Prostate gland (tissue), 2 donors: ENCODE data around the gene FIGN. TPM values are rescaled to one million over a fixed set of nuclear protein-coding genes. Genes with fewer than 3 reads are reported as not detected.

Experiments
- DNase-seq: peaks from one replicate; pipeline ENCODE4 v3.0.0-alpha.2; 2019; ENCODE audit warnings: low spot score
- H3K27ac ChIP-seq, 2 donors: fragments of 200-600 bp; sonication (generic); 2 replicates each; pipeline ENCODE4 v1.5.1; 2017 to 2019
- H3K27me3 ChIP-seq: fragments of 200-600 bp; sonication (generic); replicated peaks from 2 replicates; pipeline ENCODE4 v1.5.1; 2019; ENCODE audit not compliant: insufficient read depth
- H3K36me3 ChIP-seq, 2 donors: fragments of 200-600 bp; sonication (generic); 1 replicate in 1 of 2; 2 replicates in 1 of 2; pipeline versions ENCODE4 v1.5.1 to v1.8.1; 2017 to 2019
- H3K4me1 ChIP-seq: fragments of 200-600 bp; sonication (generic); replicated peaks from 2 replicates; pipeline ENCODE4 v1.5.1; 2019
- H3K4me3 ChIP-seq, 2 donors: fragments of 200-600 bp; sonication (generic); 2 replicates each; pipeline ENCODE4 v1.5.1; 2017 to 2019
- H3K9me3 ChIP-seq: fragments of 200-600 bp; sonication (generic); 2 replicates; pipeline ENCODE4 v1.5.1; 2017
- CTCF ChIP-seq, 4 experiments: fragments of 200-600 bp in 2 of 4; fragments of 450-650 bp in 2 of 4; sonication (generic) in 2 of 4; IDR thresholded peaks; 1 replicate in 3 of 4; 2 replicates in 1 of 4; pipeline ENCODE4 v1.5.1; 2016 to 2019; ENCODE audit warnings: antibody characterized with exemption in 4 of 4, mild to moderate bottlenecking in 2 of 4, moderate library complexity in 2 of 4
- POLR2A ChIP-seq: fragments of 450-650 bp; IDR thresholded peaks from one replicate; pipeline ENCODE4 v1.6.1; 2016; ENCODE audit warnings: antibody characterized with exemption, mild to moderate bottlenecking
- POLR2AphosphoS5 ChIP-seq: sonication (generic); formaldehyde crosslinking; IDR thresholded peaks from one replicate; pipeline ENCODE4 v1.6.1; 2017; ENCODE audit warnings: antibody characterized with exemption
- WGBS: methylation state at CpG from one replicate; pipeline ENCODE4 v1.1.5; 2018; 5-methylcytosine and 5-hydroxymethylcytosine counted together
- intact Hi-C: fragments of 100-400 bp; cut with DNase I; formaldehyde crosslinking; loops from one replicate; pipeline ENCODE4 v1.14.2; 2022
- total RNA-seq, 2 donors: library from RNA; depleted of rRNA; stranded (reverse); fragments of >200 nt; gene quantifications; one replicate each; pipeline ENCODE4 v1.1.0, GENCODE V29; 2016

FIGN gene
- total RNA-seq, 2 donors from 2014 or later: 3.6 to 4.3 TPM

- H3K36me3 ChIP-seq: no peaks in the 10 kb centered on the region
- no peaks in the 10 kb centered on the region for H3K4me1 ChIP-seq
- peak overlapping the region; percentile 65 to 74 for H3K4me3 ChIP-seq
- no peaks in the 10 kb centered on the region for H3K27me3 ChIP-seq
- 4% methylated on average over 16 of the region's 16 CpGs for WGBS
- TF ChIP-seq CTCF (IDR thresholded peaks at IDR 0.05) (no peak), POLR2A (no peak)
- peak overlapping the region; percentile 89 to 90 for H3K27ac ChIP-seq
- H3K9me3 ChIP-seq: no peaks in the 10 kb centered on the region
- DNase-seq: no peak
- intact Hi-C loops: no loop called here
Observed at GRCh38 chr2:163734881-163735684, 725 bp downstream of the FIGN start.

- Histone ChIP-seq H3K9me3 (no peaks in the 10 kb centered on the region), H3K27ac (peak overlapping the region; percentile 89 to 90), H3K36me3 (no peaks in the 10 kb centered on the region), H3K4me3 (peak overlapping the region; percentile 65 to 74), H3K27me3 (no peaks in the 10 kb centered on the region), H3K4me1 (no peaks in the 10 kb centered on the region)
- no peak for DNase-seq
- WGBS: 77% methylated on average over 2 of the region's 2 CpGs
- intact Hi-C loops: no loop called here
- TF ChIP-seq POLR2AphosphoS5 (no peak), CTCF (IDR thresholded peaks at IDR 0.05) (no peak), POLR2A (no peak)
Observed at GRCh38 chr2:163734401-163734800, 1.4 kb downstream of the FIGN start.

- 73% methylated on average over 5 of the region's 5 CpGs for WGBS
- no peaks in the 10 kb centered on the region for H3K27me3 ChIP-seq
- intact Hi-C loops: no loop called here
- no peaks in the 10 kb centered on the region for H3K9me3 ChIP-seq
- H3K4me3 ChIP-seq: no peak overlapping the region
- H3K4me1 ChIP-seq: no peaks in the 10 kb centered on the region
- H3K36me3 ChIP-seq: no peaks in the 10 kb centered on the region
- no peak for DNase-seq
- peak overlapping the region; percentile 8 to 24 for H3K27ac ChIP-seq
- no peak for TF ChIP-seq POLR2A
Observed at GRCh38 chr2:163733956-163734355, 1.9 kb downstream of the FIGN start.

- WGBS: 67% methylated on average over 15 of the region's 15 CpGs
- no peak for TF ChIP-seq POLR2A
- no peak for TF ChIP-seq POLR2AphosphoS5
- no peak for TF ChIP-seq CTCF (IDR thresholded peaks at IDR 0.05)
- Histone ChIP-seq H3K4me1 (no peaks in the 10 kb centered on the region), H3K36me3 (no peaks in the 10 kb centered on the region), H3K27me3 (no peaks in the 10 kb centered on the region), H3K9me3 (no peaks in the 10 kb centered on the region), H3K27ac (peak overlapping the region; percentile 8 to 24), H3K4me3 (no peak overlapping the region)
- intact Hi-C loops: no loop called here
- no peak for DNase-seq
Observed at GRCh38 chr2:163733301-163733938, 2.4 kb downstream of the FIGN start.

- no peaks in the 10 kb centered on the region for H3K4me1 ChIP-seq
- 51% methylated on average over 4 of the region's 4 CpGs for WGBS
- DNase-seq: no peak
- peak overlapping the region in 1 of 2 donors; percentile 24 for H3K27ac ChIP-seq
- H3K4me3 ChIP-seq: no peak overlapping the region
- H3K27me3 ChIP-seq: no peaks in the 10 kb centered on the region
- H3K9me3 ChIP-seq: no peaks in the 10 kb centered on the region
- no peaks in the 10 kb centered on the region for H3K36me3 ChIP-seq
- TF ChIP-seq POLR2A (no peak), CTCF (IDR thresholded peaks at IDR 0.05) (no peak), POLR2AphosphoS5 (no peak)
- intact Hi-C loops: no loop called here
Observed at GRCh38 chr2:163732727-163733126, 3.1 kb downstream of the FIGN start.
